B cell (primary cell): ENCODE measurements around the gene PRKCA. TPM values are rescaled to one million over a fixed set of nuclear protein-coding genes. Genes with fewer than 3 reads are reported as not detected.

Experiments
- ATAC-seq: fragments of 200-7000 bp; cut with Tn5 transposase; one replicate; pipeline ENCODE4 v1.10.0; 2021; ENCODE audit warnings: low read depth, mild to moderate bottlenecking, moderate number of reproducible peaks, moderate library complexity
- CTCF ChIA-PET: fragments of 350-600 bp; sonication (Branson Sonifier 250); formaldehyde crosslinking; loops from one replicate; lab custom pipeline; 2021; ENCODE audit warnings: antibody characterized with exemption, inconsistent platforms; lab: Charles Lee
- POLR2A ChIA-PET: fragments of 350-600 bp; sonication (Branson Sonifier 250); formaldehyde crosslinking; loops from one replicate; lab custom pipeline; 2021; ENCODE audit warnings: antibody characterized with exemption; lab: Charles Lee
- DNase-seq: peaks from one replicate; pipeline ENCODE4 v3.0.0; 2013
- H2AFZ ChIP-seq: 2 replicates; pipeline ENCODE4 v1.6.1; 2012; ENCODE audit warnings: mild to moderate bottlenecking, low read depth, low read length; ENCODE audit not compliant: insufficient read depth, poor library complexity, severe bottlenecking
- H3K27ac ChIP-seq, 2 donors: 1 replicate in 1 of 2; 2 replicates in 1 of 2; pipeline ENCODE4 v1.5.1; 2012 to 2013; ENCODE audit warnings: low read length in 2 of 2, mild to moderate bottlenecking in 2 of 2, moderate library complexity in 1 of 2
- H3K27me3 ChIP-seq, 4 experiments: fragments of 200-600 bp in 1 of 4; sonication (generic) in 1 of 4; replicated peaks in 1 of 4; 1 replicate in 2 of 4; 2 replicates in 2 of 4; pipeline versions ENCODE4 v1.6.1 to v1.7.0; 2013 to 2016; ENCODE audit warnings: low read length in 3 of 4, mild to moderate bottlenecking in 2 of 4, mixed read lengths in 1 of 4, moderate library complexity in 1 of 4; ENCODE audit not compliant: insufficient read depth in 4 of 4, control insufficient read depth in 3 of 4; ENCODE audit errors: control extremely low read depth in 1 of 4
- H3K36me3 ChIP-seq, 2 experiments: replicated peaks in 1 of 2; 1 replicate in 1 of 2; 2 replicates in 1 of 2; pipeline versions ENCODE4 v1.6.1 to v1.7.1; 2013; ENCODE audit warnings: low read length in 1 of 2; ENCODE audit not compliant: insufficient read depth in 2 of 2, control insufficient read depth in 1 of 2; ENCODE audit errors: control extremely low read depth in 1 of 2, extremely low read depth in 1 of 2
- H3K4me1 ChIP-seq, 2 donors: fragments of 200-600 bp in 1 of 2; sonication (generic) in 1 of 2; 1 replicate in 1 of 2; 2 replicates in 1 of 2; pipeline versions ENCODE4 v1.5.1 to v1.6.1; 2013 to 2017; ENCODE audit warnings: low read length in 2 of 2; ENCODE audit not compliant: control insufficient read depth in 2 of 2, insufficient read depth in 2 of 2
- H3K4me2 ChIP-seq: replicated peaks from 2 replicates; pipeline ENCODE3; 2012; ENCODE audit warnings: mild to moderate bottlenecking, low read depth, low read length; ENCODE audit not compliant: poor library complexity, severe bottlenecking
- H3K4me3 ChIP-seq, 5 experiments: fragments of 200-600 bp in 1 of 5; sonication (generic) in 1 of 5; 1 replicate in 3 of 5; 2 replicates in 2 of 5; pipeline versions ENCODE4 v1.5.1 to v1.7.0; 2011 to 2016; ENCODE audit warnings: low read length in 4 of 5, mild to moderate bottlenecking in 4 of 5, low read depth in 2 of 5, control low read depth in 1 of 5, moderate library complexity in 1 of 5; ENCODE audit not compliant: insufficient read depth in 1 of 5; ENCODE audit errors: control extremely low read depth in 1 of 5, extremely low read depth in 1 of 5
- H3K79me2 ChIP-seq: fragments of 200-600 bp; sonication (generic); one replicate; pipeline ENCODE4 v1.6.0; 2016; ENCODE audit warnings: low read length; ENCODE audit not compliant: control insufficient read depth, insufficient read depth
- H3K9ac ChIP-seq: fragments of 200-600 bp; sonication (generic); 2 replicates; pipeline ENCODE4 v1.6.1; 2017; ENCODE audit warnings: mild to moderate bottlenecking, low read length, moderate library complexity
- H3K9me3 ChIP-seq, 3 donors: one replicate each; pipeline versions ENCODE4 v1.6.1 to v1.7.1; 2013; ENCODE audit warnings: low read length in 2 of 3; ENCODE audit not compliant: control insufficient read depth in 2 of 3, insufficient read depth in 1 of 3; ENCODE audit errors: control extremely low read depth in 1 of 3
- H4K20me1 ChIP-seq: 2 replicates; pipeline ENCODE4 v1.6.0; 2012; ENCODE audit warnings: mild to moderate bottlenecking, low read length; ENCODE audit not compliant: insufficient read depth, control insufficient read depth, poor library complexity, severe bottlenecking
- H3K27ac Mint-ChIP-seq: one replicate; pipeline ENCODE4 v1.8.0; 2021; ENCODE audit warnings: mixed read lengths
- H3K27me3 Mint-ChIP-seq: one replicate; pipeline ENCODE4 v1.8.0; 2021; ENCODE audit warnings: mixed read lengths
- H3K4me1 Mint-ChIP-seq: one replicate; pipeline ENCODE4 v1.8.0; 2021; ENCODE audit warnings: mixed read lengths
- H3K4me3 Mint-ChIP-seq: one replicate; pipeline ENCODE4 v1.8.0; 2021; ENCODE audit warnings: mixed read lengths
- H3K9me3 Mint-ChIP-seq: one replicate; pipeline ENCODE4 v1.8.0; 2022; ENCODE audit warnings: mixed read lengths; ENCODE audit not compliant: insufficient read depth
- CTCF ChIP-seq: fragments of 200-600 bp; IDR thresholded peaks from one replicate; pipeline ENCODE4 v1.8.0; 2022; ENCODE audit warnings: antibody characterized with exemption, mild to moderate bottlenecking
- EZH2 ChIP-seq: IDR thresholded peaks from 2 replicates; pipeline ENCODE4 v1.6.1; 2012; ENCODE audit warnings: borderline replicate concordance, low read depth, mild to moderate bottlenecking, moderate library complexity, low read length; ENCODE audit not compliant: insufficient read depth, poor library complexity, severe bottlenecking
- WGBS: methylation state at CpG from one replicate; pipeline ENCODE4 v1.1.5; 2013; ENCODE audit warnings: missing lambda C conversion rate; ENCODE audit not compliant: insufficient coverage; 5-methylcytosine and 5-hydroxymethylcytosine counted together
- intact Hi-C: fragments of 100-400 bp; cut with micrococcal nuclease; formaldehyde crosslinking; loops from one replicate; pipeline ENCODE4 v1.10.0; 2022
- polyA plus RNA-seq: library from polyadenylated mRNA; depleted of rRNA; stranded (reverse); fragments of >200 nt; gene quantifications from 2 replicates; pipeline ENCODE4 v1.2.3, GENCODE V29; 2012
- total RNA-seq, 2 donors: library from RNA; stranded (reverse); fragments of 120-200 nt in 1 of 2; gene quantifications; 1 replicate in 1 of 2; 2 replicates in 1 of 2; pipeline versions ENCODE4 v1.2.3 to v1.2.4, GENCODE V29; 2013 to 2022

PRKCA gene
- total and polyA plus RNA-seq, 2 donors (not counting 1 experiment from before 2014, with no cell fraction given) = 0.33 to 7.7 TPM

- no peak for TF ChIP-seq EZH2
- no peak for TF ChIP-seq CTCF
- intact Hi-C loops = no loop called here
Measured at GRCh38 chr17:66795486-66795885, 493.1 kb downstream of the PRKCA start.

GRCh38 chr17:66799849-66800537 lies 497.6 kb downstream of the PRKCA start:
- H3K4me1 ChIP-seq = no peaks in the 10 kb centered on the region
- Mint-ChIP-seq H3K9me3 (no peaks in the 10 kb centered on the region), H3K27ac (no peak overlapping the region), H3K4me1 (no peaks in the 10 kb centered on the region), H3K4me3 (no peak overlapping the region), H3K27me3 (no peaks in the 10 kb centered on the region)
- no peak overlapping the region for H3K27ac ChIP-seq
- no peaks in the 10 kb centered on the region for H3K27me3 ChIP-seq
- H3K9me3 ChIP-seq = peaks cover 0 to 3% (median 0%) of the 10 kb centered on the region in 3 donors
- no peak overlapping the region for H3K9ac ChIP-seq
- ChIA-PET CTCF (no interaction called here), POLR2A (no interaction called here)
- DNase-seq (no peak), ATAC-seq (no peak)
- no peaks in the 10 kb centered on the region for H4K20me1 ChIP-seq
- intact Hi-C loops = no loop called here
- H3K36me3 ChIP-seq = no peaks in the 10 kb centered on the region
- TF ChIP-seq CTCF = no peak
- no peak for TF ChIP-seq EZH2
- H3K4me2 ChIP-seq = no peak overlapping the region
- H3K79me2 ChIP-seq = no peaks in the 10 kb centered on the region
- WGBS = 52% methylated on average over 4 of the region's 10 CpGs
- H2AFZ ChIP-seq = no peak overlapping the region
- no peak overlapping the region for H3K4me3 ChIP-seq

More at GRCh38 chr17:66795486-66795885, 493.1 kb downstream of the PRKCA start:
- no peaks in the 10 kb centered on the region for H3K36me3 ChIP-seq
- no peak for ATAC-seq
- no peaks in the 10 kb centered on the region for H4K20me1 ChIP-seq
- POLR2A ChIA-PET = no interaction called here
- H3K9ac ChIP-seq = no peak overlapping the region
- no peak overlapping the region for H3K27ac ChIP-seq
- no peak overlapping the region for H3K4me3 Mint-ChIP-seq
- peaks cover 14% of the 10 kb centered on the region for H3K4me1 Mint-ChIP-seq
- no peak overlapping the region for H3K4me3 ChIP-seq
- 61% methylated on average over 3 of the region's 3 CpGs for WGBS
- H3K27ac Mint-ChIP-seq = no peak overlapping the region
- peaks cover 0 to 3% (median 0%) of the 10 kb centered on the region in 3 donors for H3K9me3 ChIP-seq
- no peak overlapping the region for H2AFZ ChIP-seq
- H3K27me3 Mint-ChIP-seq = peaks cover 15% of the 10 kb centered on the region
- peaks cover 0 to 16% (median 6%) of the 10 kb centered on the region in 4 experiments for H3K27me3 ChIP-seq
- DNase-seq = no peak
- H3K4me2 ChIP-seq = no peak overlapping the region
- CTCF ChIA-PET = no interaction called here
- peaks cover 12 to 16% of the 10 kb centered on the region in 2 donors for H3K4me1 ChIP-seq
- no peaks in the 10 kb centered on the region for H3K79me2 ChIP-seq
- H3K9me3 Mint-ChIP-seq = no peaks in the 10 kb centered on the region
